GM12801 (cell line): ENCODE data around the gene ZNF536.

Experiments
- CTCF ChIP-seq: IDR thresholded peaks from one replicate; pipeline ENCODE4 v1.5.1; 2011; ENCODE audit warnings: control low read depth; ENCODE audit not compliant: insufficient read length; ENCODE audit errors: extremely low read depth

The ZNF536 gene

GRCh38 chr19:30328096-30328495, 44.1 kb upstream of the ZNF536 start:
- TF ChIP-seq CTCF, result no peak

- no peak for TF ChIP-seq CTCF
These were observed 41.9 kb upstream of the ZNF536 start for GRCh38 chr19:30330266-30330665.

- no peak for TF ChIP-seq CTCF
These were observed 39.5 kb upstream of the ZNF536 start for GRCh38 chr19:30332445-30333234.

- TF ChIP-seq CTCF, result no peak
These were observed 38.7 kb upstream of the ZNF536 start for GRCh38 chr19:30333291-30334065.

GRCh38 chr19:30334841-30335240, 37.3 kb upstream of the ZNF536 start:
- TF ChIP-seq CTCF, result no peak

GRCh38 chr19:30335306-30335886, 36.8 kb upstream of the ZNF536 start:
- no peak for TF ChIP-seq CTCF

- no peak for TF ChIP-seq CTCF
These were observed 35.9 kb upstream of the ZNF536 start for GRCh38 chr19:30336290-30336689.
